GM23248 (cell line): ENCODE results near the gene CHST1.

Source experiments
- EZH2 ChIP-seq: fragments of 200-600 bp; sonication (generic); IDR thresholded peaks from 2 replicates; pipeline ENCODE4 v1.6.1; 2018; ENCODE audit warnings: antibody characterized with exemption, mild to moderate bottlenecking; ENCODE audit not compliant: insufficient read depth, poor library complexity, severe bottlenecking
- EZH2phosphoT487 ChIP-seq: fragments of 200-600 bp; sonication (generic); IDR thresholded peaks from 2 replicates; pipeline ENCODE4 v1.6.1; 2018; ENCODE audit warnings: antibody characterized with exemption, moderate library complexity, mild to moderate bottlenecking, low read depth; ENCODE audit not compliant: insufficient read depth

- TF ChIP-seq EZH2 (no peak), EZH2phosphoT487 (no peak)
Observed at GRCh38 chr11:45655347-45655756, 10.1 kb downstream of the CHST1 start.
